Fibroblast of pulmonary artery (primary cell): Measurements from ENCODE around the gene TNFSF4.
A peak's percentile ranks its signal among the peaks of the same experiment; 100 is the strongest.

Experiments used
- DNase-seq: peaks from one replicate; pipeline ENCODE4 v3.0.0-alpha.2; 2010; ENCODE audit warnings: low read depth
- H3K4me3 ChIP-seq: replicated peaks from 2 replicates; pipeline ENCODE4 v1.5.1; 2011; ENCODE audit warnings: low read depth, mild to moderate bottlenecking, control low read depth, low read length, moderate library complexity
- CTCF ChIP-seq: IDR thresholded peaks from 2 replicates; pipeline ENCODE4 v1.5.1; 2011; ENCODE audit warnings: mild to moderate bottlenecking, control low read depth, low read length, inconsistent platforms; ENCODE audit errors: missing control alignments

Gene TNFSF4

DNA sequence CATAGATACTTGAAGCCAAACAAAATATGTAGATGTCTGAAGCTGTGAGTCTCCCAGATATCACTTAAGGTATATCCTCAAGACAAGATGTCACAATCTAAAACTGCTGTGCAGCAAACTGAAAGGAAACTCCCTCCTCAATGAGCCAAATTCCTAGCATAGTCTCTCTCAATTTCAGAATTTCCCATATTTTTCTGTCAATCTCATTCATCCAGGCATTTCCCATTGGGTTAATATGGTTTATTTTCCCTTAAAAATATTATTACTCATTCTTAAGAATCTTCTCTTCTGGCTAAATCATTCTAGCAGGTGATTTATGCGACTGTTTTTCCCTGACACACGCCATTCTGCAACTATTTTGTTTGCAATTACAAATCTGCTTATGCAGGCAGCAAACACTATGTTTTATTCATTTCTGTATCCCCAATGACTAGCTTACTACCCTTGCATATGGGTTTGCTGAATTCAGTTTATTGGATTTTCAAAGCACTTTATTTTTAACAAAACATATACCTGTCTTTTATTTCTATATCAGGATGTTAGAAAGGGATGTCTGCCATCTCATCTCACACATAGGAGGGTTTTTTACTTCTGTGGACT lies 69.9 kb downstream of the TNFSF4 start:
- no peak overlapping the region for H3K4me3 ChIP-seq
- DNase-seq: peak; percentile 65
- no peak for TF ChIP-seq CTCF

DNA sequence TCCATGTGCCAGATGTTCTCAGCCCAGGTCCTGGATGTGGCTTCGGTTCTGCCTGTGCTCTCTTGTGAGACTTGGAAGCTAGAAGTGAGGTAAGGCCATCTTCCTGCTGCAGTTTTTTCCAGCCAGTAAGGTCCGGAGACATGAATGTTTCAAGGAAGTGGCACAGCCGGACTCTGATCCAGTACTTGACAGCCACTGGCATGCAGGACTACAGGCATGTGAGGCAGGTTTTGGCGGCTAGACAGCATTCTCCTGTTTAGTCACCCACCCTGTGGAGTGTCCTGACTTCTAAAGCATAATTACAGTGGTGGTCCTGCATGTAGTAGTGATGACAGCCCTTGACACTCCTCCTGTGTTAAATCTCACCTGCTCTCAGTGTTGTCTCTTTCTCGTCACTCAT lies 72.3 kb downstream of the TNFSF4 start:
- no peak overlapping the region for H3K4me3 ChIP-seq
- DNase-seq: no peak
- TF ChIP-seq CTCF: no peak

DNA sequence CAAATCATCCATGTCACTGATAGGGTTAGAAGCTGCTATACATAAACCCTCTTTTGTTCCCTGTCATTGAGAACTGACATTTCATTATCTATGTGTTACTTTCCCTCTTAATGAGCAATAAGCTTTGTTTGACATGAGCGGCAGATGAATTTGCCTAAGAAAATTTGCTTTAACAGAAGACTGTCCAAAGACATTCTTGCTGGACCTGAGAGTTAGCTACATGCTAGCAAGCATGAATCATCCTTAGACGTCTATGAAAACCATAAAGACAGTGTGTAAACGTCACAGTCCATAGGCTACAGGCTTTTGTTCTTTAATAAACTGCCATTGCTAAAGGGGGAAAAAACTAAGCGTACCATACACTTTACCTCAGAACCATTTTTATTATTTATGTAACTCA lies 73.1 kb downstream of the TNFSF4 start:
- no peak for TF ChIP-seq CTCF
- peak; percentile 50 for DNase-seq
- H3K4me3 ChIP-seq: no peak overlapping the region
